ENCODE results near the gene FHAD1. TPM values are rescaled to one million over a fixed set of nuclear protein-coding genes. Genes with fewer than 3 reads are reported as not detected.
A peak's percentile ranks its signal among the peaks of the same experiment; 100 is the strongest.

Gene FHAD1
- total and polyA plus RNA-seq, 2 of the 13 experiments (the other 11 are each of a cell fraction or from before 2014, with no cell fraction given), result not detected

DNA sequence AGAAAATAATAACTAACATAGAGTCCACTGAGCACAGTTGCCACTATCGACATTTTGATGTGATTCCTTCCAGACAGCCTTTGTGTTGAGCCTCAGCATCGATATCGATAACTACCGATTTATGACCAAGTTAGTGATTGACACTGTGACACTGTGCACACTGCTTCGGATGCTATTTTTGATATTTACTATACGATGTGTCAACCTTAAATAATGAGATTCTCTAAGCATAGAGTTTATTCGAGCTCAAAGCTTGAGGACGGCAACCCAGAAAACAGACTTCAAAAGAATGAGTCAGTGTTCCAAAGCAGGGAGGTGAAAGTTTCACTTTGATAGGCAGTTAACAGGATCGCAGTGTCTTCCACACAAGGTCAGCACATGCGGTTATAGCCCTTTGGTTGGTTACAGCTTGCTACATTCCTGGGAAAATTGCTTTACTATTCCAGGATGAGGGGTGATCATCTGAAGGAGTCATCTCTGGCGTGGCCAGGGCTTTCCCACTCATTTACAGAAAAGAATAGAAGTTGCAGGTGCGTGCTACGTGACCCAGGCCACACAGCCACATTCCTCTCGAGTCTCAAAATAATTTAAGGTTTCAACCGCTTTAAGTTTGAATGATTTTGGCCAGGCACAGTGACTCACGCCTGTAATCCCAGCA is 109.1 kb downstream of the FHAD1 start (continued):
- peak; percentile 93 for TF ChIP-seq ARID5B (CRISPR knock-in tag; IDR thresholded peaks at IDR 0.05)
- TF ChIP-seq TBX2 (CRISPR knock-in tag; IDR thresholded peaks at IDR 0.05; ENCODE audit: borderline replicate concordance), result peak; percentile 88
- TF ChIP-seq ZFP37 (CRISPR knock-in tag; IDR thresholded peaks at IDR 0.05; ENCODE audit: borderline replicate concordance), result no peak
- TF ChIP-seq ZNF549 (CRISPR knock-in tag; IDR thresholded peaks at IDR 0.05), result no peak
- peak; percentile 60; the same call in 1 of the 2 replicates for TF ChIP-seq TARDBP (CRISPR knock-in tag; IDR thresholded peaks at IDR 0.05)
- peak; percentile 49; the same call in 1 of the 2 replicates for TF ChIP-seq FOXK1 (CRISPR knock-in tag; IDR thresholded peaks at IDR 0.05; ENCODE audit: borderline replicate concordance, low read depth)
- TF ChIP-seq TBX3 (IDR thresholded peaks at IDR 0.05; ENCODE audit: borderline replicate concordance), result peak; percentile 62; the same call in 1 of the 2 replicates
- no peak for TF ChIP-seq MAF1 (CRISPR knock-in tag; IDR thresholded peaks at IDR 0.05; ENCODE audit: borderline replicate concordance)
- TF ChIP-seq TEAD3 (CRISPR knock-in tag; optimal IDR thresholded peaks at IDR 0.05; ENCODE audit: borderline replicate concordance), result peak; percentile 97
- no peak for TF ChIP-seq ZNF790 (CRISPR knock-in tag; IDR thresholded peaks at IDR 0.05; ENCODE audit: borderline replicate concordance)
- TF ChIP-seq FOXA3 (CRISPR knock-in tag; IDR thresholded peaks at IDR 0.05), result peak; percentile 57; the same call in 1 of the 2 replicates
- peak; percentile 90 for TF ChIP-seq SALL1 (CRISPR knock-in tag; IDR thresholded peaks at IDR 0.05)
- TF ChIP-seq, protein P1, sequence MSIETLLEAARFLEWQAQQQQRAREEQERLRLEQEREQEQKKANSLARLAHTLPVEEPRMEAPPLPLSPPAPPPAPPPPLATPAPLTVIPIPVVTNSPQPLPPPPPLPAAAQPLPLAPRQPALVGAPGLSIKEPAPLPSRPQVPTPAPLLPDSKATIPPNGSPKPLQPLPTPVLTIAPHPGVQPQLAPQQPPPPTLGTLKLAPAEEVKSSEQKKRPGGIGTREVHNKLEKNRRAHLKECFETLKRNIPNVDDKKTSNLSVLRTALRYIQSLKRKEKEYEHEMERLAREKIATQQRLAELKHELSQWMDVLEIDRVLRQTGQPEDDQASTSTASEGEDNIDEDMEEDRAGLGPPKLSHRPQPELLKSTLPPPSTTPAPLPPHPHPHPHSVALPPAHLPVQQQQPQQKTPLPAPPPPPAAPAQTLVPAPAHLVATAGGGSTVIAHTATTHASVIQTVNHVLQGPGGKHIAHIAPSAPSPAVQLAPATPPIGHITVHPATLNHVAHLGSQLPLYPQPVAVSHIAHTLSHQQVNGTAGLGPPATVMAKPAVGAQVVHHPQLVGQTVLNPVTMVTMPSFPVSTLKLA (IDR thresholded peaks at IDR 0.05), result 0 out of 2 replicates have a peak, but pooled peaks have one; percentile 12
- 0 out of 2 replicates have a peak, but pooled peaks have one; percentile 80 for TF ChIP-seq MEIS1 (CRISPR knock-in tag; IDR thresholded peaks at IDR 0.05; ENCODE audit: borderline replicate concordance)
- TF ChIP-seq ZNF788 (CRISPR knock-in tag; IDR thresholded peaks at IDR 0.05; ENCODE audit: borderline replicate concordance), result peak; percentile 17; the same call in 1 of the 2 replicates
- TF ChIP-seq IRF2 (CRISPR knock-in tag; IDR thresholded peaks at IDR 0.05), result peak; percentile 62; the same call in 1 of the 2 replicates
- peak; percentile 47; the same call in 1 of the 2 replicates for TF ChIP-seq GATAD2A (CRISPR knock-in tag; IDR thresholded peaks at IDR 0.05)
- TF ChIP-seq MIER2 (CRISPR knock-in tag; IDR thresholded peaks at IDR 0.05), result no peak
- no peak for TF ChIP-seq EED (CRISPR knock-in tag; IDR thresholded peaks at IDR 0.05)
- TF ChIP-seq ZBTB44 (CRISPR knock-in tag; IDR thresholded peaks at IDR 0.05), result no peak
- 0 out of 2 replicates have a peak, but pooled peaks have one; percentile 54 for TF ChIP-seq ZNF816 (CRISPR knock-in tag; IDR thresholded peaks at IDR 0.05; ENCODE audit: borderline replicate concordance)
- 0 out of 2 replicates have a peak, but pooled peaks have one; percentile 9 for TF ChIP-seq MIXL1 (CRISPR knock-in tag; IDR thresholded peaks at IDR 0.05)
- TF ChIP-seq NONO (IDR thresholded peaks at IDR 0.05), result no peak
- 0 out of 2 replicates have a peak, but pooled peaks have one; percentile 17 for TF ChIP-seq NONO (CRISPR knock-in tag; conservative IDR thresholded peaks at IDR 0.05)
- TF ChIP-seq ZNF841 (CRISPR knock-in tag; IDR thresholded peaks at IDR 0.05; ENCODE audit: borderline replicate concordance), result no peak

Data from HepG2 (cell line).